Measurements from ENCODE around the gene KCND2. TPM values are rescaled to one million over a fixed set of nuclear protein-coding genes. Genes with fewer than 3 reads are reported as not detected.
"Not testable (repeated sequence)": the region's sequence is repeated elsewhere in the genome, so short reads cannot be mapped to it uniquely, and the experiment has no call there.

KCND2 gene
- total RNA-seq, 1 donor from 2014 or later = 0.79 TPM

DNA sequence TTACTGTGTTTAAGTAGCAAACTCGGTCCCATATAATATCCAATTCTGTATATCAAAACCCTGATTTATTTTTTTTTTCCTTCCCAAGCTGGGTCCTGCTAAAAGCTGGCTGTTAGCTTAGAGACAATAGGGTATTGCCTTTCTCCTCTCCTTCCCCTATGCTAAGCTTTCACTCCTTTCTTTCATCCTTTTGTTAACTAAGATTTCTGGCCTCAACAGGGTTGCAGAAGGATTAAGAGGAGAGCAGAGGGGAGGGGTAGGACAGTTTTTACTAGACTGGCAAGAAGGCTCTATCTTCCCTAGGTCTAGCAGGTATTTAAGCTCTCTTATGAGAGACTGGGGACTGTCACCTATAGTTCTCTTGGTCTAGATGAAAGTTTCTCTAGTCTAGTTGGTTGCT, 229.2 kb downstream of the KCND2 start:
- DNase-seq = no peak

DNA sequence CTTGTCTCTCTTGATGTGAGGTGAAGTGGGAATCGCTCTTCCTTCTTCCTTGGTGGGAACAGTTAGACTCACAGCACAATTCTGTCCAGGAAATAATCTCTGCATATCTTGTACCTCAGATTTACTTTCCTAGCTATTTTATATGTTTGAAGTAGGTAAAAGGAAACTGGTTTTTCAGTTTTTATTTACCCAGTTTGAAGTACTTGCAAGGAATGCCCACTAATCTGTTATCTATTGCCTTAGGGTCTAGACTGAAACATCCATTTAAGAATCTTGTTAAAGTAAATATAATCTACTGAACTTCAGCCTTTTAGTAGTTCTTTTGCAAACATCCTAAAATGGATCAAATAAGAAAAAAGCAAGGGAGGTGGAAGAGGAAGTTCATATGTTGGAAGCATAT, 229.8 kb downstream of the KCND2 start:
- no peak for DNase-seq

DNA sequence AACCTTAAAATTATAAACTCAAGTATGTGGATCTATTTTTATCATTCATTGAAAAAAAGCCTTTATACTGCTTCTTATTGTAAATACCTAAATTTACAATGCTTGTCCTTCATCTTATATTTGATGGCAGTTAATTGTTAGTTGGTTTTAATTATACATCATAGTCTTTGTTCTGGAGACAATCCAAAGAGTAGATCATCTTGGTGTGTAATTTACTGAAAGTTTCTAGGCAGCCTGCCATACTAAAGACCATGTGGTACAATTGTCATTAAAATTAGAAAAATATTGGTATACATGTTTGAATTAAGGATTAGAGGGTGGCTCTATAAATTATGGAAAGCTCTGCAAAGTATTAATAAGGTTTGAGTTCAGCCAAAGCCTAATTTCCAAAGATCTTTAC, 231.4 kb downstream of the KCND2 start:
- peak; percentile 50 for DNase-seq

DNA sequence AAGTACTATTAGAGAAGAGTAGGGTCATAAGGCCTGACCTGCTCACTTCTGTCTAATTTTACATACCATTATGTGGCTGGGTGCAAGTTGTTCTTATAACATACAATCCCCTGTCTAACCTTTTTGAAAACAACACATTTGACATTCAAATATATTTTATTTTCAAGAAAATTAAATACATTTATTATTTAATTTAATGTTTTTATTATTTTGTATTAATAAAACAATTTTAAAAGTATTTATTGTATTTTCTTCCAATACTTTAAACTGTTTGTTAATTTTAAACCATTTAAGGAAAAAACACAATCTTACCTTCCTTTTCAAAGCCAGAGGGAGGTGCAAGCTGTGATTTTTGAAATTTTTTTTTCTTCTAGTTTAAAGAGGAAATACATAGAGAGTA, 232.8 kb downstream of the KCND2 start:
- no peak for DNase-seq

DNA sequence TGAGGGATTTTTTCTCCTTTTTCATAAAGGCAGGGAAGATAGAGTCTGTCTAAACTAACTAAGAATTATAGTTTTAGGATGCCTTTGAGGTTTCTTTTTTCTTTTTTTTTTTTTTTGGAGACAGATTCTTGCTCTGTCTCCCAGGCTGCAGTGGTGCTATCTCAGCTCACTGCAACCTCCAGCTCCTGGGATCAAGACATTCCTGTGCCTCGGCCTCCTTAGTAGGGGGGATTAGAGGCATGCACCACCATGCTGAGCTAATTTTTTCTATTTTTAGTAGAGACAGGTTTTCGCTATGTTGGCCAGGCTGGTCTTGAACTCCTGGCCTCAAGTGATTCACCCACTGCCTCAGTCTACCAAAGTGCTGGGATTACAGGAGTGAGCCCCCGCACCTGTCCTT, 239.7 kb downstream of the KCND2 start:
- no peak for DNase-seq

DNA sequence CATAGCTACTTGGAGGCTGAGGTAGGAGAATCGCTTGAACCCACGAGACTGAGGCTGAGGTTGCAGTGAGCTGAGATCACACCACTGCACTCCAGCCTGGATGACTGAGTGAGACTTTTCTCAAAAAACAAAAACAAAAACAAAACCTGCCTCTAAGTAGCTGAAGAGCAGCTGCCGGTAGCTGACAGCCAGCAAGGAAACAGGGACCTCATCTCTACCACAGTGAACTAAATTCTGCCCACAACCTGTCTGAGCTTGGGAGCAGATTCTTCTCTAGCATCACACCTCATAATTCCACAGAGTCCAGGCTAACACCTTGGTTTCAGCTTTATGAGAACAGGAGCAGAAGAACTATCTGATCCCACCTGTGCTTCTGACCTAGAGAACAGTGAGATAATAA, 246.2 kb downstream of the KCND2 start:
- DNase-seq = no peak

DNA sequence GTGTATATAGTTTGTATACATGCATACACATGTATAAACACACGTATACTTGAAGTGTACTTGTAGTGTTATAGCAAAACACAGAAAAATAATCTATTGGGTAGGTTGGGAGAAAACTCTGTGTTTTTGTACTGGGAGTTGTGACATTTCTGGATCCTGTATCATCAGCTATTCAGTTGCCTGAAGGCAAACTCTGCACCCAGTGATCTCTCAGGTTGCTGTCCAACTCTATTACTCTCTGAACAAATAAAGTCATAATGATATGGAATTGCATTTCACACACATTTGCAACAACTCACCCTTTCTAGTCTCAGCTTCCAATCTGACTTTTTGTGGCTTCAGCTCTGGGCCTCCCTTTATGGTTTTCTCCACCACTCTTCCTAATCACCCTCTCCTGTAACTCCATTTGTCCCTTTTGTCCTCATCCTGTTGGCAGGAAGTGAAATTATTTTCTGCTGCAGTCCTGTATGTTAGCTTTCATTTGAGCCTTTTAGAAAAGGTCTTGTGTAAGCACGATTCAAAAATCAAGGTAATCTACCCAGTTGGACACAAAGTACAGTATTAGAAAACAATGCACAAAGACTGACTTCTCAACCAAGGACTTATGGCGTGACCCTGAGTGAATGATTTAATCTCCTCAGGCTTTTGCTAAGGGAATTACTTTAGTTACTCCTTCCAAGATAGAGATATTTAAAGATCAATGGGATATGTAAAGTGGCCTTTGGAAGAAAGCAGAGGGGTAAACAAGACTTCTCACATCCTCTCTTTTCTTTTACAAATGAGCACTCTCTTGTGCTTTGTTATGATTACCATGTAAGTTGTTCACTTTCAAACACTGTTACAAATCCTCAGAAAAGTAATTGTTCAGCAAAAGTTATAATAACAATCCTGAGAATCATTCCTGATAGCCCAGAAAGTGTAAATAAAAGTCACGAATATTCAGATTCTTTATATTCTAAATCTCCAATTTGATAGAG, 249.1 kb downstream of the KCND2 start:
- DNase-seq = no peak

DNA sequence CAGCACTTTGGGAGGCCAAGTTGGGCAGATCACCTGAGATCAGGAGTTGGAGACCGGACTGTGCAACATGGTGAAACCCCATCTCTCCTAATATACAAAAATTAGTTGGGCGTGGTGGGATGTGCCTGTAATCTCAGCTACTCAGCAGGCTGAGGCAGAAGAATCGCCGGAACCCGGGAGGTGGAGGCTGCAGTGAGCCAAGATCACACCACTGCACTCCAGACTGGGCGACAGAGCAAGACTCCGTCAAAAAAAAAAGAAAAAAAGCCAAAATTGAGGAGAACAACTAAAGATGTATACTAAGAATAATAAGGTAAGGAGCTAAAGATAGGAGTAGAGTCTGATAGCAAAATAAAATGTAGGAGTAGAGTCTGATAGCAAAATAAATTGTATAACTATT, 251.0 kb downstream of the KCND2 start:
- no peak for DNase-seq

DNA sequence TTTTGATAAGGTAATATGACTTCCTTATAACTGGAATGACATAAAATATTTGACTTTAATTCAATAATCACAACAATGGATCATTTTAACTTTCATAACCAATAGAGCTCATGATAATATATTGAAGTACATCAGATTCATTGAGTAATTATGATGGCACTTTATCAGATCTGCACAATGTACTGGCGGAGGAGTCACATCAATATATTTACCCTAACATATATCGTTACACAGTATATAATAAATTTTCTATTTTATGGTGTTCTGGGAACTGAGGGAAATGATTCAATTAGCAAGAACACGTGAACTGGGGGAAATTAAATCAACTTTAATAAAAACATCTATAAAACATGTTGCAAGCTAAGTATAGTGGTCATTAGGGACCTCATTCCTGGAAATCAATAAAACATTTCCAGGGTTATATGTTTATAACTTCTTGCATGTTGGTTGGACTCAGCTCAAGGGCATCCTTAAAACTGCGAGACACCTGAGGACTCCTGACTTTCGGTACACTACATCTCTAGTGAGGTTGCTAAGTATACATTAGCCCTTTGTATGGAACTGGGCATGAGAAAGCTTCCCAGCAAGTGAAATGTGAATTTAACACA, 254.0 kb downstream of the KCND2 start:
- DNase-seq = no peak

DNA sequence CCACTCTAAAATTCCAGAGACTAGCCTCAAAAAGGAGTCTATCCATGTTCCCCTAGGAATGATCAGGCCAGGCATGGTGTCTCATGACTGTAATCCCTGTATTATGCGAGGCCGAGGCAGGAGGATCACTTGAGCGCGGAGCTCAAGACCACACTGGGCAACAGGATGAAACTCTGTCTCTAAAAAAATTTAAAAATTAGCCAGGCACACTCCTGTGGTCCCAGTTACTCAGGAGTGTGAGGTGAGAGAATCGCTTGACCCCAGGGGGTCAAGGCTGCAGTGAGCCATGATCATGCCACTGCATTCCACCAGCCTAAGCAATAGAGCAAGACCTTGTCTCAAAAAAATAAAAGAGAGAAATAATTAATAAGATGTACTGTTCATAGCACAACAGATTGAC, 256.8 kb downstream of the KCND2 start:
- no peak for DNase-seq

DNA sequence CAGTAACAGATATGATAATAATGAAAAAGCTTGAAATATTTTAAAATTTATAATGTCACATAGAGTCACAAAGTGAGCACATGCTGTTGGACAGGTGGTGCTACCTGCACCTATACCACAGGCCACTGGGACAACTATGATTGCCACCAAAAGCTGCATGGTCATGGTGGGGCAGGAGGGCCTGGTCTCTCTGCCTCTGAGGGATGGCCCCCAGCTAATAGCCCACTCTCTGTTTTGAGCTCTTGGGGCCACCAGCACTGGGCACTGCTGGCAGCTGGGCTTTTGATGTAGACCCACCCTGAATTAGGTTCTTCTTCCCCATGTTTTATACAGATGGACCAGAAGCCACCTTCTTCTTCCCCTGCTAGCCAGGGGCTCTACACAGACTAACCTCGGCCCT, 265.4 kb downstream of the KCND2 start:
- no peak for DNase-seq

DNA sequence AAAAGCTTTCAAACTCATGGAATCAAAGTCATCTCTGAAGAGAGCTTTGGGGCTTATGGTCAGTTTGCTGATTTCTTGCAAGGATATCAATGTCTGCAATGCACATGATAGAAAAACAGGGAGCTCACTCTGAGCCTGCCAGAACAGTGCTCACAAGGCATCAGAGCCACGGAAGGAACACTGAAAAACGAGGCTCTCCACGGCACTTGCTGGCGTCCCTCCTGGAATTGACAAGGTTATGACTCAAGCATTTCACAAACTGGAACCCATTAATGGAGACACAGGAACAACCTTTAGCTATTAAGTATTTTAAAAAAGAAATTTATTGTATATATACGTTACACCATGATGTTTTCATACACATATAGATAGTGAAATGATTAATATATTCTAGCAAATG, 266.3 kb downstream of the KCND2 start:
- no peak for DNase-seq

DNA sequence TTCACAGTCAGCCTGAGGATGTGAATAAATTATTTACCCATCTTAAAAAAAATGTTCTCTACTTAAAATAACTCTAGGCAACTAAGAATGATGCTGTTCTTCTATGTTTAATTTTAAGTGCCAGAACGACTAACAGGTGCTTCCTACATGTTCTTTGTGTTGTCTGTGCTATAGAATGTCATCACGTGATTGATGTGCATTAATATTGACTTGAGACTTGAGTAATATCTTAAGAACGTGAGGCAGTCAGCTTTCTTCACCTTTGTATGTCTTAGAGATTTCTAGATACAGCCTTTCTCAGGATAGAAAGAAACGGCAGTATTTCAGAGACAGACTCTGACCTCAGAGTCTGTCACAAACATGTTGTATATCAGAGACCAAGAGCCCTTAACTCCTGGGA, 274.6 kb downstream of the KCND2 start:
- no peak for DNase-seq

DNA sequence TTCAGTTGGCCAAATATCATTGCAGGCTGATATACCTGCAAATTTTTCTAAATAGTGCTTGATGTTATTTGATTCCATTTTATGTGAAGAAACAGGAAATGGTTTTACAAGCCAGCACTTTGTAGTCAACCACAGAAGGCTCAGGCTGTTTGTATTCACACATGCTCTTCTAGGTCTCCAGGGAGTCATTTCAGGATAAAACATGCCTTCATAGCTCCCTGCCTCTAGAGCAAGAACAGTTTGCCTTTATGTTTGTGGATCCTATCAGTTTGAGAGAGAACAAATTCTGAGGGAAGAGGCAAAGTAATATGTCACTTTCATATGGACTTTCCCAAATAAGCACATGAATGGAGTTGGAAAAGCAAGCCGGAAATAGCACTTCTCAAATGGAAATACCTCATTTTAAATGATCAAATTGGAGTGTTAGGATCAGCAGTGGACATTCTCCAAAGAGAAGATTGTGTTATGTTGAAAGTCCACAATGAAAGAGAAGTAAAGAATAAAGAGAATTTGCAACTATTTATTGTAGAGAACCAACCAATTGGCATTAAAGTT, 277.6 kb downstream of the KCND2 start:
- DNase-seq = peak; percentile 10

DNA sequence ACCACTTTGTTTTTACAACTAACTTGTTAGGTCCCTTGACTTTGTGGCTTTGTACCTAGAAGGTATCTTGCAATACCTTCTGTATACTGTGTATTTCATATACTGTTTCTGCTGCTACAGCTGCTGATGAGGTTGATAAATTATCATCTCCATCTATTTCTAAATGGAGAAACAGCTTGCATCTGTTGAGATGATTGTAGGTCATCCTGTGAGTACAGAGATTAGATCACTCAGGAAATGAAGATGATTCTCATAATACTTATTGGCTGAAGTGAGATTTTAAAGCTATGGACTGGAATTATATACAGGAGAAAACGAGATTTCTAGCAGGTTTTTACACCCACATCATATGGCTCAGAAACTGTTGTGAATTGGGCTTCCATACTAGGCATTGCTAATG, 280.5 kb downstream of the KCND2 start:
- no peak for DNase-seq

DNA sequence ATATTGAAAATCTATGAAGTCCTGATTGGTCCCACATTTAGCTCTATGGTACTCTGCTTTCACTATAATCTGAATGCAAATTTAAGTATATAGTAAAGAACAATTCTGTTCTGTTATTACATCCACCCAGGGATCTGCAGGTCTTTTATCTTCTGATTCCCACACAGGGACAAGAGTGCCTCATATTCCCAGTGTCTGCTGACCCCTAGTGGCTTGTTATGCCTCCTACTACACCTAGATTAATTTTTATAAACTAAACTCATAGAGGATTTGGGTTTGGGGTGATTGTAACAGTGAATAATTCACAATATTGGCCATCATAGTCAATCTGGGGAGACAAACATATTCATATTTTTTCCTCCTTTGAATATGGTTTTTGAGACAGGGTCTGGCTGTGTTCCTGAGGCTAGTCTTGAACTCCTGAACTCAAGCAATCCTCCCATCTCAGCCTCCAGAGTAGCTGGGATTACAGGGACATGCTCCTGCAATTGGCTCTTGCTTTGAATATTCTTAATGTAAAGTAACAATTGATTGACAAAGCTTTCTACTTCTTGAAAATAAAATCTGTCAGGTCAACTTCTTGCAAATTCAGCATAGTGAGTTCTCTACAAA, 282.1 kb downstream of the KCND2 start:
- peak; percentile 60 for DNase-seq

DNA sequence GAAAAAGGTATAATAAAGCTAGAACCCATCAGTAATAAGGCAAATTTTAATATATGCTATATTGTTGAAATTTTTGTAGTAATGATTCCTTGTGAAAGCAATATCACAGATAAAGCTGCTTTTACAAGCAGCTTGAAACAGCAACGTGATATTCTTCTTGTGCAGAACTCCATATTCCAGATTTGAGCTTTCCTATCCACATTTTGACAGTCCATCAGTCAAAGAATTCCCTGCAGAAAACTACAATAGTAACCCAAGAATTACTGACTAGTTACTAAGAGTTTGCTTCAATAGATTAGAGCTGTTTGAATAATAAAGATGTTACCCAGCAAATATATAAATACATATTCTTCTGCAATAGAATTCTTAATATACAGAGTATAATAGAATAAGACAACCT, 291.2 kb downstream of the KCND2 start:
- DNase-seq = no peak

DNA sequence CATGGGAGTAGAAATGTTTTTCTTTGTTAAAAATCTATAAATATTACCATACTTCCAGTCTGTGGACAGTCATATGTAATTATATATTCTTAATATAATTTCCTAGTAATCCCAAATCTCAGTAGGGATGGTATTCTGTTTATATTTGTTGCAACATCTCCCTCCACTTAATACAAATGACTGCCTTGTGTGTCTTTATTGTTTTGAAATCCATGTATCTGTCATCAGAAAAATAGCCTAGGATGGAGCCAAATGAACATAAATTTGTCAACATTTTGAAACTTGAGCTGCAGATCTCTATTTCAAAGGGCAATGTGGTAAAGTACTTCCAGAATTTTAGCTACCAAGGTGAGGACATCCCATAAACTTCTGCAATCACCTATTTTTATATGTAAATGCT, 294.2 kb downstream of the KCND2 start:
- peak; percentile 42 for DNase-seq

DNA sequence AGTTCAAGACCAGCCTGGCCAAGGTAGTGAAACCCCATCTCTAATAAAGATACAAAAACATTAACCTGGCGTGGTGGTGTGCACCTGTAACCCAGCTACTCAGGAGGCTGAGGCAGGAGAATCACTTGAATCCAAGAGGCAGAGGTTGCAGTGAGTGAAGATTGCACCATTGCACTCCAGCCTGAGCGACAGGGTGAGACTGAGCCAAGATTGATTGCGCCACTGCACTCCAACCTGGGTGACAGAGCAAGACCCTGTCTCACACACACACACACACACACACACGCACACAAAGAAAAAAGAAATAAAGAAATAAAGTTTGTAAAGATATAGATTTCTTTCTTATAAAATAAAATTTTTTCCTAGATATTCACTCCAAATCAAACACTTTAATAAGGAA, 305.7 kb downstream of the KCND2 start:
- not testable (repeated sequence) for DNase-seq

DNA sequence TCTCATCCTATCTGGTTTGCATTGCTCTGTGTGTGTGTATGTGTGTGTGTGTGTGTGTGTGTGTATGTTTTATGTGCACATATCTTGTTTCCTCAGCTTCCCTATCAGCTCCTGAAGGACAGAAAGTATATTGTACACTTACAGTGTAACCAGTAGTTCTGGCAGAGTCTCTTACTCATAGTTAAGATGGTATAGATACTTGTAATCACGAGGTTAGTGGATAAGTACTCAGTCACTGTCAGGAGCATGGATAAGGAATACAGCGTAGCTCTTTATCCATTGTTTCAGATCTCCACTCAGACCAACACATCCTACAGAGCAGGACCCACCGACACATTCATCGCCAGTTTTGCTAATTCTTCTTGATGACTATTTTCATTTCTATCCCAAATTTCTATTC, 309.9 kb downstream of the KCND2 start:
- no peak for DNase-seq

DNA sequence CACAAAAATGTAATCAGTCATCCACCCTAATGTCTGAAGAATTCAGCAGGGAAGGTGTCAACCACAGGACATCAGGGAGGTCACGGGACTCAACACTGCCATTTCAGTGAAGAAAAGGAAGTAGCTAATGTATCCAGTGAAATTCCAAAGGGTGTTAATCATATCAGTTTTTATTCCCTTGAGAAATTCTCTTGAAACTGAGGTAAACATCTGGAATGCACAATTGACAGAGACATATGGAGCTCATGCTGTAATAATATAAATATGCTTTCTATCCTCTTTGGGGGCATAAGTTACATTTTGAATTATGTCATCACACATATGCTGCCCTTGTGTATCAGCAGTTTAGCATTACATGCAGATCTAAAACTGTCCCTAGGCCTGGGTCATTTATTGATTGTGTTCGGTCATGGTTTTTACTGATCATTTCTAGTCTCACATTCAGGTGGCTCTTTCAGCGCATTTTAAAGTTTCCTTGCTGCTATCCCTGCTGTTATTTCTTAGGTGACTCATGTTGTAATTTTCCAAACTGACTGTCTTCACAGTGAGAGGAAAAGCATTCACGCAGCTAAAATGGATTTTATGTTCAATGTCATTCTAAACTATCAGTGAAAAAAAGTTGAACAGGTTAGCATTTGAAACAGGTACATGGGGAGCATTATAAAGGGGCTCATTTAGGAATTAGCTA, 311.1 kb downstream of the KCND2 start:
- peak; percentile 83 for DNase-seq

DNA sequence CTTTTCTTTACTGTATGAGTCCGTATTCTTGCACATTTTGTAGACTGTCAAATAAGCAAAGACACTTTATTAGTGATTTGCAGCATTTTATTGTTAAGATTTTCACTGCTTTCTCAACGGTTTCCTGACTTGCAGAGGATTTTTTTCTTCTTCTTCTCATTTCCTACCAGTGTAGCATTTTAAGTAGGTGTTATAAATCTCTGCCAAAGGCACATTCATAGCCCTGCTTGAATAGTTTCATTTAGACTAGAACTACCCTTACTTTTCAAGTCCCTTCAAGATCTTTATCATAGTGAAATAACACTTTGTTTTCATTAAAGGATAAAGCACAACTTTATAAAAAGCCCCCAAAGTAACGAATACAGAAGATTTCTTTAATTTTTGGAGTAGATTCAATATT, 313.6 kb downstream of the KCND2 start:
- DNase-seq = no peak

DNA sequence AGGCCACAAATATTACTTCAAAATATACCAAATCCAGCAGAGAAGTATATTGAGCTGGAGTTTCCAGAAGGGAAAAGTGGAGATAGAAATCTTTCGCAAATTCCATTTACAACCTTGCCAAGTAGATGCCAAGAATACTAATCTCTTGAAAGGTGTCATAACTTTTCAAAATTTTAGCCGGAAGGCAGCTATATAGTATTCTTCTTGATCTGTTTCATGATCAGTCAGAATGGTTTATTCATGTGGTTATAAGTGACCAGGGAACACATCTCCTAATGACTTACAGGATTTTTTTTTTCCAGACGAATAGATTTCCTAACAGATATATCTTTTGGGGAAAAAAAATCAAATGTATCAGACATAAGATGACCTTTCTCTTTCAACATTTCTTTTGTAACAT, 314.3 kb downstream of the KCND2 start:
- DNase-seq = no peak

Data from skin of body (tissue), 2 donors.